HCEC 1CT (cell line): Measurements from ENCODE around the gene SEPSECS.

ENCODE experiments used
- DNase-seq: peaks from one replicate; pipeline ENCODE4 v3.0.0-alpha.2; 2017

SEPSECS gene

GRCh38 chr4:25076625-25077398 is 83.4 kb downstream of the SEPSECS start:
- no peak for DNase-seq

DNA sequence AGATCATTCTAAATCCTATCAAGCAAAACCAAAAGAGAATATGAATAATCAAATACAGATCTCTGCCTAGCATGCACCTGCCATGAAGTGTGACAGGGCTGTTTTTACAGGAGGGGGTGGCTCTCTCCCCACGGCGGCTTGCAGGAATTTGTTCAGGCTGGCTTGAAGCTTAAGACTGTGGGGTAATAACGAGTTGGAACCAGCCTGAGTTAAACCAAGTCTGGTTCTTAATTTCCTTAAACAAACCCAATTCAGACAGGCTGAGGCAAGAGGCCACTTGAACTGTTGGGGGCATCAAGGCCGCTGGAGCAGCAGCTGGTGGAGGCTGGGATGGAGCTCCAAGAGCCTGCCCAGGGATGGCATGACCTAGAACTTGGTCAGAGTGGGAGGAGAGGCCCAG is 84.4 kb downstream of the SEPSECS start:
- DNase-seq = no peak

DNA sequence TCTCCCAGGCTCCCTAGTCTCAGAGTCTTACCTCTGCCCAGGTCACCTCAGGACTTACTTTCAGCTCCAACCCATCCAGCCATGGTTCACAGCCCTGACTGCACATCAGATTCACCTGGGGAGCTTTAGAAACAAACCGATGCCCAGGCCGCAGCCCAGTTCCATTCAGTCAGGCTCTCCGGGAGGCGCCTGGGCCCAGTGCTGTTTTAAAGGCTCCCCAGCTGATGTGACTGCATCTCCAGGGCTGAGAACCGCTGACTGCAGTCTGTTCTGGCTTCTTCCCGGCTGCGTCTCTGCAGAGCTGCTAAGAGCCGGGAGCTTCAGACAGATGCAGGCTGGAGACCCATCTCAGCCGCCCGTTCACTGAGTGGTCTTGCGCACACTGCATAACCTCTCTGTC is 85.1 kb downstream of the SEPSECS start:
- DNase-seq = no peak

DNA sequence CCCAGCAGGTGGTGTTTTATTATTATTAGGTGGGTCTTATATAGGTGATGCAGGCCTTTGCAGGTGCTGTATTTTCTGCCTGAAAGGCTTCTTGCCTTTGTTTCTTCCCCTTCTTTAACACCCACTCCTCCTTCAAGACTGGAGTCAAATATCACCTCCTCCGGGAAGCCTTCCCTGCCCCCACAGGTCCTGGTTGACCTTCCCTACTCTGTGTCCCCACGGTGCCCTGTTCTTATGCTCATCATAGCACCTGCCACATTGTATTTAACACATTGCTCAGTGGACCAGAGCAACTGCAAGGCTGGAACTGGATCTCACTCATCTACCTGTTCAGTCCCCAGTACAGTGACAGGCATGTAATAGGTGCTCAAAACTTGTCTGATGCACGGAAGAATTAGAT is 89.7 kb downstream of the SEPSECS start:
- no peak for DNase-seq
